ENCODE measurements around the gene SERINC3. TPM values are rescaled to one million over a fixed set of nuclear protein-coding genes. Genes with fewer than 3 reads are reported as not detected.
"Not testable (repeated sequence)": the region's sequence is repeated elsewhere in the genome, so short reads cannot be mapped to it uniquely, and the experiment has no call there.

The SERINC3 gene
- total RNA-seq, 2 donors from 2014 or later = 75.6 to 91.3 TPM

DNA sequence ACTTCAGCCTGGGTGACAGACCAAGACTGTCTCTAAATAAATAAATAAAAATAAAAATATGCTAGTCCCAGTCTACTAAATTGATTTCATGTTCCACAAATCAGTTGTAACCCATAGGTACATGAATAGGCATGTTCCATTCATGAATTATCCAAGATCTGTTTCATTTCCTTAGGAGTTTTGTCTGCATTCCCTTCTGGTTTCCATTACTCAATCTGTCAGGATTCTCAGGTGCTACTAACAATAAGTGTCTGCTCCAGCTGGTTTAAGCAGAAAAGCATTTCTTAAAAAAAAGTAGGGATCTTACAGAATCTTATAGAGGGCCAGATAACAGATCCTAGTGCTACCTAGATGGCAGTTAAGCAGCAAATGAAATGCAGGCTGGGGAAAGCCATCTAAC lies 44.9 kb upstream of the SERINC3 start:
- no peak overlapping the region for H3K27ac Mint-ChIP-seq
- H3K9me3 Mint-ChIP-seq = no peaks in the 10 kb centered on the region
- peaks cover 12% of the 10 kb centered on the region for H3K4me1 Mint-ChIP-seq
- no peak overlapping the region for H3K27ac ChIP-seq (ENCODE audit: low read depth, low read length)
- no peaks in the 10 kb centered on the region for H3K4me1 ChIP-seq (ENCODE audit: control insufficient read depth, insufficient read depth, low read length)
- no peak overlapping the region for H3K4me3 ChIP-seq (ENCODE audit: low read length)
- H3K36me3 ChIP-seq (ENCODE audit: control insufficient read depth, insufficient read depth, low read length) = no peaks in the 10 kb centered on the region
- H3K27me3 Mint-ChIP-seq (ENCODE audit: insufficient read depth) = no peaks in the 10 kb centered on the region
- peaks cover 4% of the 10 kb centered on the region for H3K36me3 Mint-ChIP-seq (ENCODE audit: low read depth)
- no peak overlapping the region for H3K9ac ChIP-seq (ENCODE audit: extremely low read depth, low read length, poor library complexity, severe bottlenecking)
- H3K4me3 Mint-ChIP-seq = no peak overlapping the region
- DNase-seq = no peak
- no peaks in the 10 kb centered on the region for H3K27me3 ChIP-seq (ENCODE audit: control insufficient read depth, insufficient read depth, low read length, poor library complexity, severe bottlenecking)
- no peak for TF ChIP-seq CTCF (conservative IDR thresholded peaks at IDR 0.05)
- no peaks in the 10 kb centered on the region for H3K9me3 ChIP-seq (ENCODE audit: control insufficient read depth, low read length)

- H3K4me3 Mint-ChIP-seq = no peak overlapping the region
- no peak for TF ChIP-seq CTCF (conservative IDR thresholded peaks at IDR 0.05)
- Histone ChIP-seq H3K4me1 (ENCODE audit: control insufficient read depth, insufficient read depth, low read length) (no peaks in the 10 kb centered on the region), H3K27ac (ENCODE audit: low read depth, low read length) (no peak overlapping the region), H3K27me3 (ENCODE audit: control insufficient read depth, insufficient read depth, low read length, poor library complexity, severe bottlenecking) (no peaks in the 10 kb centered on the region), H3K36me3 (ENCODE audit: control insufficient read depth, insufficient read depth, low read length) (no peaks in the 10 kb centered on the region), H3K4me3 (ENCODE audit: low read length) (no peak overlapping the region), H3K9ac (ENCODE audit: extremely low read depth, low read length, poor library complexity, severe bottlenecking) (no peak overlapping the region), H3K9me3 (ENCODE audit: control insufficient read depth, low read length) (no peaks in the 10 kb centered on the region)
- 94% methylated on average over 3 of the region's 3 CpGs; no CpG with 5 or more reads in 1 of the 2 experiments for WGBS, 2 experiments (ENCODE audit: insufficient coverage in 1 of 2, insufficient read length in 1 of 2)
- peaks cover 8% of the 10 kb centered on the region for H3K4me1 Mint-ChIP-seq
- no peak overlapping the region for H3K27ac Mint-ChIP-seq
- no peak for DNase-seq
- H3K36me3 Mint-ChIP-seq (ENCODE audit: low read depth) = peaks cover 8% of the 10 kb centered on the region
- H3K9me3 Mint-ChIP-seq = no peaks in the 10 kb centered on the region
- no peaks in the 10 kb centered on the region for H3K27me3 Mint-ChIP-seq (ENCODE audit: insufficient read depth)
Measured at GRCh38 chr20:44566018-44566417, 44.1 kb upstream of the SERINC3 start.

DNA sequence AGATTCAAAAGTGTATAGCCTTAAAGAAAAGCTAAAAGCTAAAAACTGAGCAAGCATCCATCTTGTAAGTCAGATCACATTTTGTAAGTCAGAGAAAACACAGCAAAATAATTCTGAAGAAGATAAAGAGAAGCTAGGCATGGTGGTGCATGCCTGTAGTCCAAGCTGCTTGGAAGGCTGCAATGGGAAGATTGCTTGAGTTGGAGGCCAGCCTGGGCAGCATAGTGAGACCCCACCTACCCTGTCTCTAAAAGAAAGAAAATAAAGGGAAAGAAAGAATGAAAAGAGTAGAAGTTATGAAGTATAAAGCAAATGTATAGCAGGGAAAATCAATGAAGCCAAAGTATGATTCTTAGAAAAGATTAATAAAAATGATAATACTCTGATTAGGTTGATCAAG lies 40.0 kb upstream of the SERINC3 start:
- peaks cover 7% of the 10 kb centered on the region for H3K36me3 Mint-ChIP-seq (ENCODE audit: low read depth)
- H3K9me3 Mint-ChIP-seq = no peaks in the 10 kb centered on the region
- no peaks in the 10 kb centered on the region for H3K27me3 Mint-ChIP-seq (ENCODE audit: insufficient read depth)
- peaks cover 2% of the 10 kb centered on the region for H3K4me1 Mint-ChIP-seq
- peaks cover 3% of the 10 kb centered on the region for H3K9me3 ChIP-seq (ENCODE audit: control insufficient read depth, low read length)
- no peak overlapping the region for H3K4me3 ChIP-seq (ENCODE audit: low read length)
- H3K4me3 Mint-ChIP-seq = no peak overlapping the region
- no peak overlapping the region for H3K9ac ChIP-seq (ENCODE audit: extremely low read depth, low read length, poor library complexity, severe bottlenecking)
- H3K36me3 ChIP-seq (ENCODE audit: control insufficient read depth, insufficient read depth, low read length) = no peaks in the 10 kb centered on the region
- no peak overlapping the region for H3K27ac ChIP-seq (ENCODE audit: low read depth, low read length)
- peaks cover 5% of the 10 kb centered on the region for H3K4me1 ChIP-seq (ENCODE audit: control insufficient read depth, insufficient read depth, low read length)
- H3K27me3 ChIP-seq (ENCODE audit: control insufficient read depth, insufficient read depth, low read length, poor library complexity, severe bottlenecking) = no peaks in the 10 kb centered on the region
- DNase-seq = no peak
- no peak overlapping the region for H3K27ac Mint-ChIP-seq
- TF ChIP-seq CTCF (conservative IDR thresholded peaks at IDR 0.05) = no peak

DNA sequence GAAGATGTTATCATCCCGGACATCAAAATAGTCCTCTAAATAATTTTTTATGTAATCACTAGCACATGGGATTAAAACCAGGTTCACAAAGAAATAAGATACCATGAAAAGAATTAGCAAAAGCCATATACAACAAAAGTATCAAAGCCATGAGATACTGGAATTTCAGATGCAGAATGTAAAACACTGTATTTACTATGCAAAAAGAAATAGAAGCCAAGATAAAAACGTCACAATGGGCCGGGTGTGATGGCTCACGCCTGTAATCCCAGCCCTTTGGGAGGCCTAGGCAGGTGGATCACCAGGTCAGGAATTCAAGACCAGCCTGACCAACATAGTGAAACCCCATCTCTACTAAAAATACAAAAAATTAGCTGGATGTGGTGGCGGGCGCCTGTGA lies 38.9 kb upstream of the SERINC3 start:
- H3K9ac ChIP-seq (ENCODE audit: extremely low read depth, low read length, poor library complexity, severe bottlenecking); H3K27me3 Mint-ChIP-seq (ENCODE audit: insufficient read depth); H3K4me3 Mint-ChIP-seq; H3K4me3 ChIP-seq (ENCODE audit: low read length); H3K36me3 Mint-ChIP-seq (ENCODE audit: low read depth); H3K9me3 ChIP-seq (ENCODE audit: control insufficient read depth, low read length); H3K27ac ChIP-seq (ENCODE audit: low read depth, low read length); H3K27me3 ChIP-seq (ENCODE audit: control insufficient read depth, insufficient read depth, low read length, poor library complexity, severe bottlenecking); DNase-seq; H3K4me1 ChIP-seq (ENCODE audit: control insufficient read depth, insufficient read depth, low read length); H3K27ac Mint-ChIP-seq; H3K36me3 ChIP-seq (ENCODE audit: control insufficient read depth, insufficient read depth, low read length); H3K9me3 Mint-ChIP-seq; H3K4me1 Mint-ChIP-seq: not testable (repeated sequence)
- 89 to 91% methylated on average over 4 to 6 of the region's 6 CpGs for WGBS, 2 experiments (ENCODE audit: insufficient coverage in 1 of 2, insufficient read length in 1 of 2)
